Measurements from ENCODE around the gene HOXC13.
A peak's percentile ranks its signal among the peaks of the same experiment; 100 is the strongest.

Gene HOXC13

GRCh38 chr12:53971129-53971528 is 32.5 kb downstream of the HOXC13 start:
- no peak for DNase-seq (ENCODE audit: low spot score)

- DNase-seq (ENCODE audit: low spot score) = no peak
Measured at GRCh38 chr12:53971686-53972085, 33.1 kb downstream of the HOXC13 start.

GRCh38 chr12:53972152-53972702 is 33.6 kb downstream of the HOXC13 start:
- DNase-seq (ENCODE audit: low spot score) = no peak

GRCh38 chr12:53972722-53973235 is 34.1 kb downstream of the HOXC13 start, which contains the start of gene HOXC11:
TSS of gene HOXC11 (plus strand) at chr12:53973126. CDS start at chr12:53973242, 116 bp downstream.
- no peak for DNase-seq (ENCODE audit: low spot score)

- no peak for DNase-seq (ENCODE audit: low spot score)
Measured at GRCh38 chr12:53973236-53974042, 34.8 kb downstream of the HOXC13 start.

GRCh38 chr12:53974084-53975063 is 35.7 kb downstream of the HOXC13 start, which contains the start of gene HOTAIR:
TSS of gene HOTAIR (minus strand) at chr12:53974954.
- no peak for DNase-seq (ENCODE audit: low spot score)

- DNase-seq (ENCODE audit: low spot score) = no peak
Measured at GRCh38 chr12:53975064-53975471, 36.4 kb downstream of the HOXC13 start.

- no peak for DNase-seq (ENCODE audit: low spot score)
Measured at GRCh38 chr12:53975479-53976152, 37.0 kb downstream of the HOXC13 start.

GRCh38 chr12:53976172-53976822 is 37.7 kb downstream of the HOXC13 start:
- DNase-seq (ENCODE audit: low spot score) = no peak

GRCh38 chr12:53976823-53977595 is 38.4 kb downstream of the HOXC13 start:
- no peak for DNase-seq (ENCODE audit: low spot score)

- peak; percentile 34 for DNase-seq (ENCODE audit: low spot score)
Measured at GRCh38 chr12:53977596-53978445, 39.2 kb downstream of the HOXC13 start.

GRCh38 chr12:53978477-53979356 is 40.1 kb downstream of the HOXC13 start:
- no peak for DNase-seq (ENCODE audit: low spot score)

GRCh38 chr12:53980104-53980801 is 41.6 kb downstream of the HOXC13 start:
- no peak for DNase-seq (ENCODE audit: low spot score)

- no peak for DNase-seq (ENCODE audit: low spot score)
Measured at GRCh38 chr12:53980802-53981496, 42.3 kb downstream of the HOXC13 start.

GRCh38 chr12:53981634-53982565 is 43.3 kb downstream of the HOXC13 start:
- no peak for DNase-seq (ENCODE audit: low spot score)
